Common myeloid progenitor, CD34-positive (primary cell): ENCODE measurements around the gene NCF1.
"Not testable (repeated sequence)": the region's sequence is repeated elsewhere in the genome, so short reads cannot be mapped to it uniquely, and the experiment has no call there.

Source experiments
- CTCF ChIA-PET: fragments of 350-600 bp; sonication (Branson Sonifier 250); formaldehyde crosslinking; loops from one replicate; lab custom pipeline; 2021; ENCODE audit warnings: antibody characterized with exemption; lab: Charles Lee
- POLR2A ChIA-PET: fragments of 350-600 bp; sonication (Branson Sonifier 250); formaldehyde crosslinking; loops from one replicate; lab custom pipeline; 2021; ENCODE audit warnings: antibody characterized with exemption; lab: Charles Lee
- DNase-seq, 3 donors: peaks; one replicate each; pipeline versions ENCODE4 v3.0.0 to v3.0.0-alpha.2; 2013
- H3K27ac ChIP-seq, 2 experiments: 1 replicate in 1 of 2; 2 replicates in 1 of 2; pipeline ENCODE4 v1.7.0; 2013; ENCODE audit warnings: inconsistent platforms in 2 of 2, low read length in 2 of 2, mild to moderate bottlenecking in 2 of 2, low read depth in 1 of 2, moderate library complexity in 1 of 2; ENCODE audit not compliant: severe bottlenecking in 2 of 2, insufficient read depth in 1 of 2, poor library complexity in 1 of 2
- H3K27me3 ChIP-seq, 5 experiments: replicated peaks in 2 of 5; 1 replicate in 3 of 5; 2 replicates in 2 of 5; pipeline versions ENCODE4 v1.6.1 to v1.7.0; 2013; ENCODE audit warnings: low read length in 4 of 5, mild to moderate bottlenecking in 2 of 5, moderate library complexity in 2 of 5, inconsistent platforms in 1 of 5; ENCODE audit not compliant: insufficient read depth in 5 of 5, control insufficient read depth in 4 of 5
- H3K36me3 ChIP-seq, 4 experiments: 1 replicate in 2 of 4; 2 replicates in 2 of 4; pipeline versions ENCODE4 v1.6.1 to v1.7.0; 2013; ENCODE audit warnings: low read length in 3 of 4, control low read depth in 1 of 4, mild to moderate bottlenecking in 1 of 4; ENCODE audit not compliant: control insufficient read depth in 4 of 4, insufficient read depth in 4 of 4
- H3K4me1 ChIP-seq, 4 experiments: 1 replicate in 3 of 4; 2 replicates in 1 of 4; pipeline versions ENCODE4 v1.6.1 to v1.7.1; 2013; ENCODE audit warnings: low read length in 3 of 4, mild to moderate bottlenecking in 3 of 4, control low read depth in 1 of 4, inconsistent platforms in 1 of 4, moderate library complexity in 1 of 4; ENCODE audit not compliant: control insufficient read depth in 4 of 4, insufficient read depth in 4 of 4; ENCODE audit errors: control extremely low read depth in 1 of 4
- H3K4me3 ChIP-seq, 7 experiments: 1 replicate in 4 of 7; 2 replicates in 3 of 7; pipeline versions ENCODE4 v1.5.1 to v1.7.0; 2013; ENCODE audit warnings: mild to moderate bottlenecking in 7 of 7, low read length in 6 of 7, moderate library complexity in 6 of 7, inconsistent platforms in 2 of 7, low read depth in 2 of 7, control low read depth in 1 of 7; ENCODE audit not compliant: insufficient read depth in 4 of 7, control insufficient read depth in 1 of 7; ENCODE audit errors: extremely low read depth in 1 of 7
- H3K9me3 ChIP-seq, 5 experiments: 1 replicate in 4 of 5; 2 replicates in 1 of 5; pipeline versions ENCODE4 v1.6.1 to v1.7.1; 2013; ENCODE audit warnings: low read length in 4 of 5, mild to moderate bottlenecking in 2 of 5, inconsistent platforms in 1 of 5, low read depth in 1 of 5, moderate library complexity in 1 of 5; ENCODE audit not compliant: control insufficient read depth in 4 of 5, insufficient read depth in 2 of 5; ENCODE audit errors: control extremely low read depth in 1 of 5
- WGBS: methylation state at CpG from one replicate; pipeline ENCODE4 v1.1.5; 2013; ENCODE audit not compliant: insufficient coverage; 5-methylcytosine and 5-hydroxymethylcytosine counted together

NCF1 gene

GRCh38 chr7:74766991-74767390 lies 6.8 kb upstream of the NCF1 start:
- 100% methylated on average over 2 of the region's 10 CpGs for WGBS
- H3K36me3 ChIP-seq, H3K4me3 ChIP-seq, POLR2A ChIA-PET, H3K27me3 ChIP-seq, H3K4me1 ChIP-seq, H3K9me3 ChIP-seq, DNase-seq, CTCF ChIA-PET, H3K27ac ChIP-seq: not testable (repeated sequence)

GRCh38 chr7:74770062-74770461 lies 3.7 kb upstream of the NCF1 start:
- H3K4me3 ChIP-seq, H3K27ac ChIP-seq, H3K27me3 ChIP-seq, H3K9me3 ChIP-seq, H3K4me1 ChIP-seq, H3K36me3 ChIP-seq, POLR2A ChIA-PET, DNase-seq, CTCF ChIA-PET: not testable (repeated sequence)
- no CpG with 5 or more reads among the region's 7 CpGs for WGBS

- H3K9me3 ChIP-seq, H3K27ac ChIP-seq, H3K36me3 ChIP-seq, POLR2A ChIA-PET, H3K4me1 ChIP-seq, H3K27me3 ChIP-seq, CTCF ChIA-PET, DNase-seq, H3K4me3 ChIP-seq: not testable (repeated sequence)
- whole genome bisulfite sequencing: 100% methylated on average over 1 of the region's 6 CpGs
These were observed 1.7 kb upstream of the NCF1 start for GRCh38 chr7:74772093-74772492.

- POLR2A ChIA-PET, H3K36me3 ChIP-seq, H3K4me3 ChIP-seq, H3K27me3 ChIP-seq, H3K27ac ChIP-seq, CTCF ChIA-PET, DNase-seq, H3K9me3 ChIP-seq, H3K4me1 ChIP-seq: not testable (repeated sequence)
- WGBS: no CpG with 5 or more reads among the region's 6 CpGs
These were observed 1.3 kb downstream of the NCF1 start for GRCh38 chr7:74775111-74775510.

GRCh38 chr7:74779053-74779452 lies 5.2 kb downstream of the NCF1 start:
- H3K9me3 ChIP-seq, H3K27me3 ChIP-seq, POLR2A ChIA-PET, DNase-seq, H3K27ac ChIP-seq, H3K36me3 ChIP-seq, H3K4me1 ChIP-seq, CTCF ChIA-PET, H3K4me3 ChIP-seq: not testable (repeated sequence)
- no CpG with 5 or more reads among the region's 17 CpGs for WGBS

- CTCF ChIA-PET, H3K9me3 ChIP-seq, H3K4me1 ChIP-seq, H3K27me3 ChIP-seq, DNase-seq, H3K36me3 ChIP-seq, H3K27ac ChIP-seq, H3K4me3 ChIP-seq, POLR2A ChIA-PET: not testable (repeated sequence)
- WGBS: no CpG with 5 or more reads among the region's 6 CpGs
These were observed 7.9 kb downstream of the NCF1 start for GRCh38 chr7:74781746-74782145.

- H3K4me3 ChIP-seq, H3K27ac ChIP-seq, H3K36me3 ChIP-seq, POLR2A ChIA-PET, CTCF ChIA-PET, H3K4me1 ChIP-seq, DNase-seq, H3K27me3 ChIP-seq, H3K9me3 ChIP-seq: not testable (repeated sequence)
- WGBS: 100% methylated on average over 1 of the region's 5 CpGs
These were observed 9.8 kb downstream of the NCF1 start for GRCh38 chr7:74783595-74783994.
